ENCODE measurements around the gene SYNDIG1. TPM values are rescaled to one million over a fixed set of nuclear protein-coding genes. Genes with fewer than 3 reads are reported as not detected.

Gene SYNDIG1
- polyA plus RNA-seq, 1 donor from 2014 or later: 0.22 TPM

GRCh38 chr20:24675651-24676352 lies 206.4 kb downstream of the SYNDIG1 start:
- Histone ChIP-seq H3K79me2 (replicated peaks; ENCODE audit: insufficient read depth, low read length) (no peaks in the 10 kb centered on the region), H3K27me3 (ENCODE audit: insufficient read depth, low read depth, low read length) (no peaks in the 10 kb centered on the region), H3K9me2 (ENCODE audit: insufficient read depth, low read length) (no peaks in the 10 kb centered on the region), H3K4me3 (ENCODE audit: low read length) (no peak overlapping the region), H3K9me3 (ENCODE audit: low read length) (no peaks in the 10 kb centered on the region), H2AFZ (ENCODE audit: low read depth, low read length) (no peak overlapping the region), H3K36me3 (ENCODE audit: insufficient read depth, low read length) (no peaks in the 10 kb centered on the region), H3K27ac (ENCODE audit: low read length) (no peak overlapping the region), H3K9ac (ENCODE audit: low read length) (no peak overlapping the region), H3K4me2 (ENCODE audit: low read length) (no peak overlapping the region), H4K20me1 (ENCODE audit: insufficient read depth) (no peaks in the 10 kb centered on the region), H3F3A (ENCODE audit: insufficient read depth, low read length, poor library complexity, severe bottlenecking) (no peaks in the 10 kb centered on the region)
- TF ChIP-seq RAD21 (conservative IDR thresholded peaks at IDR 0.05): no peak
- no peak for TF ChIP-seq EZH2 (IDR thresholded peaks at IDR 0.05; ENCODE audit: borderline replicate concordance, insufficient read depth, low read length, poor library complexity, severe bottlenecking)
- no peak for TF ChIP-seq MXI1 (conservative IDR thresholded peaks at IDR 0.05; ENCODE audit: poor library complexity, severe bottlenecking)
- TF ChIP-seq TAF1 (IDR thresholded peaks at IDR 0.05; ENCODE audit: low read depth): no peak
- TF ChIP-seq SMC3 (conservative IDR thresholded peaks at IDR 0.05; ENCODE audit: poor library complexity): no peak
- TF ChIP-seq POLR2AphosphoS5 (IDR thresholded peaks at IDR 0.05): no peak
- no peak for TF ChIP-seq CTCF (IDR thresholded peaks at IDR 0.05; ENCODE audit: poor library complexity, severe bottlenecking)
- no peak for TF ChIP-seq EP300 (conservative IDR thresholded peaks at IDR 0.05; ENCODE audit: poor library complexity, severe bottlenecking)
- TF ChIP-seq, protein P1, sequence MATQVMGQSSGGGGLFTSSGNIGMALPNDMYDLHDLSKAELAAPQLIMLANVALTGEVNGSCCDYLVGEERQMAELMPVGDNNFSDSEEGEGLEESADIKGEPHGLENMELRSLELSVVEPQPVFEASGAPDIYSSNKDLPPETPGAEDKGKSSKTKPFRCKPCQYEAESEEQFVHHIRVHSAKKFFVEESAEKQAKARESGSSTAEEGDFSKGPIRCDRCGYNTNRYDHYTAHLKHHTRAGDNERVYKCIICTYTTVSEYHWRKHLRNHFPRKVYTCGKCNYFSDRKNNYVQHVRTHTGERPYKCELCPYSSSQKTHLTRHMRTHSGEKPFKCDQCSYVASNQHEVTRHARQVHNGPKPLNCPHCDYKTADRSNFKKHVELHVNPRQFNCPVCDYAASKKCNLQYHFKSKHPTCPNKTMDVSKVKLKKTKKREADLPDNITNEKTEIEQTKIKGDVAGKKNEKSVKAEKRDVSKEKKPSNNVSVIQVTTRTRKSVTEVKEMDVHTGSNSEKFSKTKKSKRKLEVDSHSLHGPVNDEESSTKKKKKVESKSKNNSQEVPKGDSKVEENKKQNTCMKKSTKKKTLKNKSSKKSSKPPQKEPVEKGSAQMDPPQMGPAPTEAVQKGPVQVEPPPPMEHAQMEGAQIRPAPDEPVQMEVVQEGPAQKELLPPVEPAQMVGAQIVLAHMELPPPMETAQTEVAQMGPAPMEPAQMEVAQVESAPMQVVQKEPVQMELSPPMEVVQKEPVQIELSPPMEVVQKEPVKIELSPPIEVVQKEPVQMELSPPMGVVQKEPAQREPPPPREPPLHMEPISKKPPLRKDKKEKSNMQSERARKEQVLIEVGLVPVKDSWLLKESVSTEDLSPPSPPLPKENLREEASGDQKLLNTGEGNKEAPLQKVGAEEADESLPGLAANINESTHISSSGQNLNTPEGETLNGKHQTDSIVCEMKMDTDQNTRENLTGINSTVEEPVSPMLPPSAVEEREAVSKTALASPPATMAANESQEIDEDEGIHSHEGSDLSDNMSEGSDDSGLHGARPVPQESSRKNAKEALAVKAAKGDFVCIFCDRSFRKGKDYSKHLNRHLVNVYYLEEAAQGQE (IDR thresholded peaks at IDR 0.05; ENCODE audit: borderline replicate concordance): no peak

GRCh38 chr20:24676353-24676977 lies 207.0 kb downstream of the SYNDIG1 start:
- H3K9me3 ChIP-seq (ENCODE audit: low read length): no peaks in the 10 kb centered on the region
- no peak overlapping the region for H3K27ac ChIP-seq (ENCODE audit: low read length)
- no peak overlapping the region for H3K9ac ChIP-seq (ENCODE audit: low read length)
- no peak overlapping the region for H2AFZ ChIP-seq (ENCODE audit: low read depth, low read length)
- TF ChIP-seq RAD21 (conservative IDR thresholded peaks at IDR 0.05) (no peak), EP300 (conservative IDR thresholded peaks at IDR 0.05; ENCODE audit: poor library complexity, severe bottlenecking) (no peak), MXI1 (conservative IDR thresholded peaks at IDR 0.05; ENCODE audit: poor library complexity, severe bottlenecking) (no peak), CTCF (IDR thresholded peaks at IDR 0.05; ENCODE audit: poor library complexity, severe bottlenecking) (no peak), EZH2 (IDR thresholded peaks at IDR 0.05; ENCODE audit: borderline replicate concordance, insufficient read depth, low read length, poor library complexity, severe bottlenecking) (no peak), SMC3 (conservative IDR thresholded peaks at IDR 0.05; ENCODE audit: poor library complexity) (no peak), TAF1 (IDR thresholded peaks at IDR 0.05; ENCODE audit: low read depth) (no peak), POLR2AphosphoS5 (IDR thresholded peaks at IDR 0.05) (no peak)
- TF ChIP-seq, protein P1 (IDR thresholded peaks at IDR 0.05; ENCODE audit: borderline replicate concordance): no peak
- H3K27me3 ChIP-seq (ENCODE audit: insufficient read depth, low read depth, low read length): no peaks in the 10 kb centered on the region
- H4K20me1 ChIP-seq (ENCODE audit: insufficient read depth): no peaks in the 10 kb centered on the region
- no peaks in the 10 kb centered on the region for H3K36me3 ChIP-seq (ENCODE audit: insufficient read depth, low read length)
- no peaks in the 10 kb centered on the region for H3K79me2 ChIP-seq (replicated peaks; ENCODE audit: insufficient read depth, low read length)
- no peak overlapping the region for H3K4me2 ChIP-seq (ENCODE audit: low read length)
- no peaks in the 10 kb centered on the region for H3F3A ChIP-seq (ENCODE audit: insufficient read depth, low read length, poor library complexity, severe bottlenecking)
- H3K9me2 ChIP-seq (ENCODE audit: insufficient read depth, low read length): no peaks in the 10 kb centered on the region
- H3K4me3 ChIP-seq (ENCODE audit: low read length): no peak overlapping the region
